ENCODE results near the gene PADI2.

DNA sequence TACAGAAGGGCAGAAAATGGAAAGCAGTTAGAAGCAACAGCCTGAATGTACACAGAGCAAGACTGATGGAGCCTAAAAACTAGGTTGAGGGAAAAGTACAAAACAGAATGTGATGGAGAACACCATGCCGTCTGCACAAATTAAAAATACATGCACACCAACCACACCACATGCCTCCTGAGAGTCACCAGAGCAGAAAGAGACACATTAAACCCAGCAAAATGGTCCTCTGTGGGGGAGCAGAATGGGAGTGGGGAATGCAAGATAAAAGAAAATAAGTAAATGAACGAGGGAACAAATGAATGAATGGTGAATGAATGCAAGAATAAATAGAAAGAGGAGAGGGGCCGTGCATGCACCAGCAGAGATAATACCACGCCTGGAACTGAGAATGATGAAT, 24.1 kb downstream of the PADI2 start:
- TF ChIP-seq EZH2 (IDR thresholded peaks at IDR 0.05; ENCODE audit: borderline replicate concordance, low read length): no peak
- TF ChIP-seq CTCF (IDR thresholded peaks at IDR 0.05; ENCODE audit: low read length): no peak
